B cell (primary cell): ENCODE measurements around the gene PHLDB1.

Source experiments
- EZH2 ChIP-seq: IDR thresholded peaks from 2 replicates; pipeline ENCODE4 v1.6.1; 2012; ENCODE audit warnings: borderline replicate concordance, low read depth, mild to moderate bottlenecking, moderate library complexity, low read length; ENCODE audit not compliant: insufficient read depth, poor library complexity, severe bottlenecking
- TF ChIP-seq, protein P1 (sequence below): fragments of 200-600 bp; IDR thresholded peaks from one replicate; pipeline ENCODE4 v1.8.0; 2022; ENCODE audit warnings: antibody characterized with exemption, mild to moderate bottlenecking

- TF ChIP-seq, protein P1, sequence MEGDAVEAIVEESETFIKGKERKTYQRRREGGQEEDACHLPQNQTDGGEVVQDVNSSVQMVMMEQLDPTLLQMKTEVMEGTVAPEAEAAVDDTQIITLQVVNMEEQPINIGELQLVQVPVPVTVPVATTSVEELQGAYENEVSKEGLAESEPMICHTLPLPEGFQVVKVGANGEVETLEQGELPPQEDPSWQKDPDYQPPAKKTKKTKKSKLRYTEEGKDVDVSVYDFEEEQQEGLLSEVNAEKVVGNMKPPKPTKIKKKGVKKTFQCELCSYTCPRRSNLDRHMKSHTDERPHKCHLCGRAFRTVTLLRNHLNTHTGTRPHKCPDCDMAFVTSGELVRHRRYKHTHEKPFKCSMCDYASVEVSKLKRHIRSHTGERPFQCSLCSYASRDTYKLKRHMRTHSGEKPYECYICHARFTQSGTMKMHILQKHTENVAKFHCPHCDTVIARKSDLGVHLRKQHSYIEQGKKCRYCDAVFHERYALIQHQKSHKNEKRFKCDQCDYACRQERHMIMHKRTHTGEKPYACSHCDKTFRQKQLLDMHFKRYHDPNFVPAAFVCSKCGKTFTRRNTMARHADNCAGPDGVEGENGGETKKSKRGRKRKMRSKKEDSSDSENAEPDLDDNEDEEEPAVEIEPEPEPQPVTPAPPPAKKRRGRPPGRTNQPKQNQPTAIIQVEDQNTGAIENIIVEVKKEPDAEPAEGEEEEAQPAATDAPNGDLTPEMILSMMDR = no peak
- no peak for TF ChIP-seq EZH2
Measured at GRCh38 chr11:118581057-118581456, 26.4 kb upstream of the PHLDB1 start.
